HepG2 (cell line): Measurements from ENCODE around the gene SLC5A6. TPM values are rescaled to one million over a fixed set of nuclear protein-coding genes. Genes with fewer than 3 reads are reported as not detected.

Experiments
- JUND ChIP-seq: sonication (generic); formaldehyde crosslinking; IDR thresholded peaks from 2 replicates; pipeline ENCODE4 v1.8.0; 2022; ENCODE audit warnings: mild to moderate bottlenecking, missing genetic modification reagents
- NRL ChIP-seq: sonication (generic); formaldehyde crosslinking; IDR thresholded peaks from 2 replicates; pipeline ENCODE4 v1.5.0; 2020; ENCODE audit warnings: missing genetic modification reagents, mild to moderate bottlenecking, moderate library complexity, borderline replicate concordance
- SOX6 ChIP-seq, 2 experiments: fragments of 450-650 bp in 1 of 2; sonication (generic) in 1 of 2; formaldehyde crosslinking in 1 of 2; IDR thresholded peaks; 2 replicates each; pipeline versions ENCODE4 v1.4.0 to v1.6.1; 2017 to 2020; ENCODE audit warnings: antibody characterized with exemption in 1 of 2, mild to moderate bottlenecking in 1 of 2, missing genetic modification reagents in 1 of 2
- TAF15 ChIP-seq: fragments of 200-400 bp; formaldehyde crosslinking; IDR thresholded peaks from one replicate; pipeline ENCODE4 v1.6.1; 2018; ENCODE audit warnings: mild to moderate bottlenecking, low read depth, low read length; ENCODE audit not compliant: poor library complexity, severe bottlenecking
- TOPORS ChIP-seq: sonication (generic); formaldehyde crosslinking; IDR thresholded peaks from 2 replicates; pipeline ENCODE4 v1.8.0; 2023; ENCODE audit warnings: mild to moderate bottlenecking, missing genetic modification reagents
- ZBTB7A ChIP-seq: sonication (generic); formaldehyde crosslinking; IDR thresholded peaks from 2 replicates; pipeline ENCODE4 v1.8.0; 2022; ENCODE audit warnings: mild to moderate bottlenecking, missing genetic modification reagents
- ZFP90 ChIP-seq: sonication (generic); formaldehyde crosslinking; IDR thresholded peaks from 2 replicates; pipeline ENCODE4 v1.8.0; 2022; ENCODE audit warnings: missing genetic modification reagents, mild to moderate bottlenecking, inconsistent platforms, borderline replicate concordance
- ZNF256 ChIP-seq: sonication (generic); formaldehyde crosslinking; conservative IDR thresholded peaks from 2 replicates; pipeline ENCODE4 v1.4.0; 2020; ENCODE audit warnings: missing genetic modification reagents
- ZNF766 ChIP-seq: sonication (generic); formaldehyde crosslinking; IDR thresholded peaks from 2 replicates; pipeline ENCODE4 v1.5.0; 2020; ENCODE audit warnings: missing genetic modification reagents, borderline replicate concordance
- ZSCAN21 ChIP-seq: sonication (generic); formaldehyde crosslinking; IDR thresholded peaks from 2 replicates; pipeline ENCODE4 v1.8.0; 2022; ENCODE audit warnings: mild to moderate bottlenecking, missing genetic modification reagents, moderate library complexity, borderline replicate concordance
- polyA plus RNA-seq, 8 experiments: library from polyadenylated mRNA; depleted of rRNA in 3 of 8; stranded (reverse) in 7 of 8; unstranded in 1 of 8; fragments of >200 nt; fragmentation: Illumina TruSeq in 4 of 8; extraction: Trizol in 4 of 8; gene quantifications; 2 replicates each; pipeline versions ENCODE4 v1.2.1 to v1.2.3, GENCODE V29; 2011 to 2016; ENCODE audit warnings: low read depth in 4 of 8, missing spikeins in 1 of 8, mixed read lengths in 1 of 8; ENCODE audit not compliant: insufficient read depth in 1 of 8
- total RNA-seq, 5 experiments: library from RNA; depleted of rRNA; stranded (reverse); fragments of >200 nt; fragmentation: Illumina TruSeq; extraction: Trizol; gene quantifications; 2 replicates each; pipeline ENCODE4 v1.2.3, GENCODE V29; 2016; ENCODE audit warnings: low read depth in 1 of 5
- TF ChIP-seq, protein P1 (sequence below): sonication (generic); formaldehyde crosslinking; IDR thresholded peaks from 2 replicates; pipeline ENCODE4 v1.4.0; 2020; ENCODE audit warnings: missing genetic modification reagents
- TF ChIP-seq, protein P2 (sequence below): sonication (generic); formaldehyde crosslinking; conservative IDR thresholded peaks from 2 replicates; pipeline ENCODE4 v1.4.0; 2020; ENCODE audit warnings: missing genetic modification reagents
- TF ChIP-seq, protein P3 (sequence below): sonication (generic); formaldehyde crosslinking; IDR thresholded peaks from 2 replicates; pipeline ENCODE4 v1.4.0; 2020; ENCODE audit warnings: missing genetic modification reagents
- TF ChIP-seq, protein P4 (sequence below): sonication (generic); formaldehyde crosslinking; IDR thresholded peaks from 2 replicates; pipeline ENCODE4 v1.4.0; 2020; ENCODE audit warnings: missing genetic modification reagents, borderline replicate concordance

The SLC5A6 gene
- total and polyA plus RNA-seq, 2 of the 13 experiments (the other 11 are each of a cell fraction or from before 2014, with no cell fraction given), result 135 to 417 TPM

DNA sequence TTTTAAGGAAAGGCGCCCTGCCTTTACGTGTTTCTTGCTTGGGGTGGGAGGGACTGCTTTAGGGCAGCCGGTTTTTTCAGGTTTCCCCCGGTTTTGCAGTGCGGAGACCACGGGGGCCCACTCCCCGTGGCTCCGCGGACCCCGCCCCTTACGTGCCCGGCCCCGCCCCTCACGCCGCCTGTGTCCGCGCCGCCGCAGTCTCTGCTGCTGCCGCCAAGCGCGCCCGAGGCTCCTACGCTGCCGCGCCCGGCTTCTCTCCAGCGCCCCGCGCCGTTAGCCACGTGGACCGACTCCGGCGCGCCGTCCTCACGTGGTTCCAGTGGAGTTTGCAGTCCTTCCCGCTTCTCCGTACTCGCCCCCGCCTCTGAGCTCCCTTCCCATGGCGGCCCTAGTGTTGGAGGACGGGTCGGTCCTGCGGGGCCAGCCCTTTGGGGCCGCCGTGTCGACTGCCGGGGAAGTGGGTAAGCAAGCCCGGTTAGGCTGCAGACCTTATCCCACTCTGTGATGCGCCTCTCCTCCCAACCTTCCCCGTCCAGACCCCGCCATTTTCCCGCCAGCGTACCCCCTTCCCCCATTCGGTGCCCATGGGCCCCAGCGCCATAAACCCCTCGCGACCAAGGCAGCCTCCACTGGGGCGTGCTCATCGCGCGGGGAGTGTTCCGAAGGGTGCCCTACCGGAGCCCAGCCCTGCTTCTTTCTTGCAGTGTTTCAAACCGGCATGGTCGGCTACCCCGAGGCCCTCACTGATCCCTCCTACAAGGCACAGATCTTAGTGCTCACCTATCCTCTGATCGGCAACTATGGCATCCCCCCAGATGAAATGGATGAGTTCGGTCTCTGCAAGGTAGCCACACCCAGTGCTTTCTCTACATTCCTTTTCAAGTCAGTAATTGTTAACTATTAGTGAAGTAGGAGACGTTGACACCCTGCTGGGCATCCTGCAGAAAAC, 5.4 kb upstream of the SLC5A6 start, which contains the start of gene CAD (continued):
- TF ChIP-seq, protein P1, sequence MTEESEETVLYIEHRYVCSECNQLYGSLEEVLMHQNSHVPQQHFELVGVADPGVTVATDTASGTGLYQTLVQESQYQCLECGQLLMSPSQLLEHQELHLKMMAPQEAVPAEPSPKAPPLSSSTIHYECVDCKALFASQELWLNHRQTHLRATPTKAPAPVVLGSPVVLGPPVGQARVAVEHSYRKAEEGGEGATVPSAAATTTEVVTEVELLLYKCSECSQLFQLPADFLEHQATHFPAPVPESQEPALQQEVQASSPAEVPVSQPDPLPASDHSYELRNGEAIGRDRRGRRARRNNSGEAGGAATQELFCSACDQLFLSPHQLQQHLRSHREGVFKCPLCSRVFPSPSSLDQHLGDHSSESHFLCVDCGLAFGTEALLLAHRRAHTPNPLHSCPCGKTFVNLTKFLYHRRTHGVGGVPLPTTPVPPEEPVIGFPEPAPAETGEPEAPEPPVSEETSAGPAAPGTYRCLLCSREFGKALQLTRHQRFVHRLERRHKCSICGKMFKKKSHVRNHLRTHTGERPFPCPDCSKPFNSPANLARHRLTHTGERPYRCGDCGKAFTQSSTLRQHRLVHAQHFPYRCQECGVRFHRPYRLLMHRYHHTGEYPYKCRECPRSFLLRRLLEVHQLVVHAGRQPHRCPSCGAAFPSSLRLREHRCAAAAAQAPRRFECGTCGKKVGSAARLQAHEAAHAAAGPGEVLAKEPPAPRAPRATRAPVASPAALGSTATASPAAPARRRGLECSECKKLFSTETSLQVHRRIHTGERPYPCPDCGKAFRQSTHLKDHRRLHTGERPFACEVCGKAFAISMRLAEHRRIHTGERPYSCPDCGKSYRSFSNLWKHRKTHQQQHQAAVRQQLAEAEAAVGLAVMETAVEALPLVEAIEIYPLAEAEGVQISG, result peak; percentile 73; the same call in 1 of the 2 replicates
- TF ChIP-seq ZBTB7A (CRISPR knock-in tag) (peak; percentile 70; the same call in 1 of the 2 replicates), SOX6 (IDR thresholded peaks at IDR 0.05) (no peak), SOX6 (CRISPR knock-in tag; IDR thresholded peaks at IDR 0.05) (peak; percentile 41; the same call in 1 of the 2 replicates), TAF15 (no peak), NRL (CRISPR knock-in tag) (peak; percentile 86), ZSCAN21 (CRISPR knock-in tag) (peak; percentile 75; the same call in 1 of the 2 replicates), ZNF256 (CRISPR knock-in tag) (peak; percentile 26; the same call in 1 of the 2 replicates), TOPORS (0 out of 2 replicates have a peak, but pooled peaks have one; percentile 64), JUND (no peak), ZFP90 (peak; percentile 72; the same call in 1 of the 2 replicates), ZNF766 (CRISPR knock-in tag) (peak; percentile 82; the same call in 1 of the 2 replicates)
- TF ChIP-seq, protein P2, sequence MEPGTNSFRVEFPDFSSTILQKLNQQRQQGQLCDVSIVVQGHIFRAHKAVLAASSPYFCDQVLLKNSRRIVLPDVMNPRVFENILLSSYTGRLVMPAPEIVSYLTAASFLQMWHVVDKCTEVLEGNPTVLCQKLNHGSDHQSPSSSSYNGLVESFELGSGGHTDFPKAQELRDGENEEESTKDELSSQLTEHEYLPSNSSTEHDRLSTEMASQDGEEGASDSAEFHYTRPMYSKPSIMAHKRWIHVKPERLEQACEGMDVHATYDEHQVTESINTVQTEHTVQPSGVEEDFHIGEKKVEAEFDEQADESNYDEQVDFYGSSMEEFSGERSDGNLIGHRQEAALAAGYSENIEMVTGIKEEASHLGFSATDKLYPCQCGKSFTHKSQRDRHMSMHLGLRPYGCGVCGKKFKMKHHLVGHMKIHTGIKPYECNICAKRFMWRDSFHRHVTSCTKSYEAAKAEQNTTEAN (CRISPR knock-in tag), result peak; percentile 81
- TF ChIP-seq, protein P3, sequence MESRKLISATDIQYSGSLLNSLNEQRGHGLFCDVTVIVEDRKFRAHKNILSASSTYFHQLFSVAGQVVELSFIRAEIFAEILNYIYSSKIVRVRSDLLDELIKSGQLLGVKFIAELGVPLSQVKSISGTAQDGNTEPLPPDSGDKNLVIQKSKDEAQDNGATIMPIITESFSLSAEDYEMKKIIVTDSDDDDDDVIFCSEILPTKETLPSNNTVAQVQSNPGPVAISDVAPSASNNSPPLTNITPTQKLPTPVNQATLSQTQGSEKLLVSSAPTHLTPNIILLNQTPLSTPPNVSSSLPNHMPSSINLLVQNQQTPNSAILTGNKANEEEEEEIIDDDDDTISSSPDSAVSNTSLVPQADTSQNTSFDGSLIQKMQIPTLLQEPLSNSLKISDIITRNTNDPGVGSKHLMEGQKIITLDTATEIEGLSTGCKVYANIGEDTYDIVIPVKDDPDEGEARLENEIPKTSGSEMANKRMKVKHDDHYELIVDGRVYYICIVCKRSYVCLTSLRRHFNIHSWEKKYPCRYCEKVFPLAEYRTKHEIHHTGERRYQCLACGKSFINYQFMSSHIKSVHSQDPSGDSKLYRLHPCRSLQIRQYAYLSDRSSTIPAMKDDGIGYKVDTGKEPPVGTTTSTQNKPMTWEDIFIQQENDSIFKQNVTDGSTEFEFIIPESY, result peak; percentile 29; the same call in 1 of the 2 replicates
- TF ChIP-seq, protein P4, sequence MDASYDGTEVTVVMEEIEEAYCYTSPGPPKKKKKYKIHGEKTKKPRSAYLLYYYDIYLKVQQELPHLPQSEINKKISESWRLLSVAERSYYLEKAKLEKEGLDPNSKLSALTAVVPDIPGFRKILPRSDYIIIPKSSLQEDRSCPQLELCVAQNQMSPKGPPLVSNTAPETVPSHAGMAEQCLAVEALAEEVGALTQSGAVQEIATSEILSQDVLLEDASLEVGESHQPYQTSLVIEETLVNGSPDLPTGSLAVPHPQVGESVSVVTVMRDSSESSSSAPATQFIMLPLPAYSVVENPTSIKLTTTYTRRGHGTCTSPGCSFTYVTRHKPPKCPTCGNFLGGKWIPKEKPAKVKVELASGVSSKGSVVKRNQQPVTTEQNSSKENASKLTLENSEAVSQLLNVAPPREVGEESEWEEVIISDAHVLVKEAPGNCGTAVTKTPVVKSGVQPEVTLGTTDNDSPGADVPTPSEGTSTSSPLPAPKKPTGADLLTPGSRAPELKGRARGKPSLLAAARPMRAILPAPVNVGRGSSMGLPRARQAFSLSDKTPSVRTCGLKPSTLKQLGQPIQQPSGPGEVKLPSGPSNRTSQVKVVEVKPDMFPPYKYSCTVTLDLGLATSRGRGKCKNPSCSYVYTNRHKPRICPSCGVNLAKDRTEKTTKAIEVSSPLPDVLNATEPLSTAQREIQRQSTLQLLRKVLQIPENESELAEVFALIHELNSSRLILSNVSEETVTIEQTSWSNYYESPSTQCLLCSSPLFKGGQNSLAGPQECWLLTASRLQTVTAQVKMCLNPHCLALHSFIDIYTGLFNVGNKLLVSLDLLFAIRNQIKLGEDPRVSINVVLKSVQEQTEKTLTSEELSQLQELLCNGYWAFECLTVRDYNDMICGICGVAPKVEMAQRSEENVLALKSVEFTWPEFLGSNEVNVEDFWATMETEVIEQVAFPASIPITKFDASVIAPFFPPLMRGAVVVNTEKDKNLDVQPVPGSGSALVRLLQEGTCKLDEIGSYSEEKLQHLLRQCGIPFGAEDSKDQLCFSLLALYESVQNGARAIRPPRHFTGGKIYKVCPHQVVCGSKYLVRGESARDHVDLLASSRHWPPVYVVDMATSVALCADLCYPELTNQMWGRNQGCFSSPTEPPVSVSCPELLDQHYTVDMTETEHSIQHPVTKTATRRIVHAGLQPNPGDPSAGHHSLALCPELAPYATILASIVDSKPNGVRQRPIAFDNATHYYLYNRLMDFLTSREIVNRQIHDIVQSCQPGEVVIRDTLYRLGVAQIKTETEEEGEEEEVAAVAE (CRISPR knock-in tag), result 0 out of 2 replicates have a peak, but pooled peaks have one; percentile 31
